HL-60/S4 treated with phorbol 12-myristate 13-acetate at 8.2 ng/mL for 4 days and 3 days (cell line): ENCODE results near the gene VEPH1.

Experiments used
- in situ Hi-C: fragments of 300-500 bp; cut with MboI; formaldehyde crosslinking; loops from 2 replicates; pipeline ENCODE4 v1.15.0; 2022; ENCODE audit warnings: low sequenced_read_pairs

The VEPH1 gene

DNA sequence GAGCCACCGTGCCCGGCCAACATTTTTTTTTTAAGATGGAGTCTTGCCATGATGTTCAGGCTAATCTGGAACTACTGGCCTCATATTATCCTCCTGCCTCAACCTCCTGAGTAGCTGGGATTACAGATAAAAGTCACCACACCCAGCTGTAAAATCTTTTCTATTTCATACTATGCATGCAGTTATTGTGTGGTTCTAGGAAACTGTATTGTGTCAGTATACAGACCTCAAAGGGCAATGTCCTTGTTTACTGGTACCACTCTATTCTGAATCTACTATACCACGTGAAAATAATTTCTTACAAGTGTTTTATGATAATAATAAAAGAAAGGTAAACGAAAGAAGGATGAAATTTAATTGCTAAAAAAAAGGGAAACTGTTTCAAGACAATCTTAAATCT, 190.0 kb downstream of the VEPH1 start:
- in situ Hi-C loops = no loop called here

DNA sequence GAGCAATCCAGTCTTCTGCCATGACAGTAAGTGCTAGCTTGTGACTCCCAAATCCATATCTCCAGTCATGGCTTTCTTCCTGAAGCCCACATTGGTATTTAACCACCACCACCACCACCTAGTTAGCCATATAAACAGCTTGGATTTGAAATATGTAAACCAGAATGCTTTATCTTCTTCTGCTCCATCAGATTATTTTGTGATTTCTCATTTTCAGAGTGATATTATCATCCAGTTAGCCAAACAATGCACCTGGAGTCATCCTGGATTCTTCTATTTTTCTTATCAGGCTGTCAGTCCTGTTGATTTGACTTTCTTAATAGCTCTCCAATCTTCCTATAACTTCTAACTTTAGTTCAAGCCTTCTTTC, 190.9 kb downstream of the VEPH1 start:
- in situ Hi-C loops = no loop called here

DNA sequence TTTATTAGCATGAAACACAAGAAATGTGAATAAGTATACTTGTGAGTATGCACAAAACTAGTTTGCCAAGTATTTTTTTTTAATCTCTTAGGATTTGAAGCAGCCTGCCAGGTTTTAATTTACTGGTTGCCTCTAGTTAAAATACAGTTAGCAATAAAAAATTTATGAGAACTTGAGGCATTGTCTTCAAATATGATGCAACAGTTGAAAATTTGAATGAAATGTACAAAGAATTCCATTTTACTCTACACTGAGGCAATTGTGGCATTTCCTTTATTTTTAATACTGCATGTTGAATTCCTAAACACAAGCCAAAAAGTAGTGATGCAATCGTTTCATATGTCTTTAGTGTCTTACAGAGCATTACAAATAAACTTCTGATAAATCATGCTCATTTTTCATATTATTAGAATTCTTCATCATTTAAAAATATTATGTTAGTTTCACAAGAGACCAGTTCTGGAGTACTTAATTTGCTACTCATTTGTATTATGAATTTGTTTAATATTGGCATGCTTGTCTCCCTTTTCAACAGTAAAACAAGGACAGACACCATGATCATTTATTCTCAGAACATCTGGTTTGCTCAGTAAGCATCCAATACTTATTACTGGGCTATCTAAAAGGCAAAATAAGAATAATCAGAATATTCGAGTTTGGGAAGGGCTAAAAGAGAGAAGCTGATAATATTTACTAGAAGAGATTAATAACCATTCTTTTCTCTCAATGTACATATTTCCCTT, 191.4 kb downstream of the VEPH1 start:
- in situ Hi-C loops = no loop called here

DNA sequence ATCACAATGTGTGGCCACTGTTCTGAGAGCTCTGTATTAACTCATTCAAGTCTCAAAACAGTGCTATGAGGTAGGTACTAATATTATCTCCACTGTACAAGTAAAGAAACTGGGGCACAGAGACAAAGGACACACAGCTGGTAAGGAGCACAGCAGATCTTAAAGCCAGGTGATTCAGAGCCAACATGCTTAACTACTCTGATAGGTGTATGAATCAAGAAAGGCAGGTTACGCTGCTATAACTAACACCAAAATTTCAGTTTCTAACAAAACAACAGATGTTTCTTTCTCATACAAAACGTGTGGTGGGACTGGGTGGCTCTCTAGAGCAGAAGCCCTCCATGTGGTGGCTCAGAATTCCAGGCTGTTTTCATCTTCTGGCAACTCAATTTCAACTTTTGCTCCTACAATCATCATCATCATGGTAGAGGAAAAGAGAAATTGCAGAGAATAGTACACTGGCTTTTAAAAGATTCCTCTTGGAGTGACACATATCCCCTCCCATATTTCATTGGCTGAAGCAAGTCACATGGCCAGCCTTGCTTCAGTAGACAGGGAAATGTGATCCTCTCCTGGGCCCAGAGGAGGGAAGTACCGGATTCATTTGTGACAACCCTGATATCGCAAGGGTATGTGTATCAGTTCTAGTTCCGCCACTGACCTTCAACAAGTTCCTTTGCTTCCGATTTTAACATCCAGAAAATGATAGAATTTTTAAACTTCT, 192.7 kb downstream of the VEPH1 start:
- in situ Hi-C loops = no loop called here

DNA sequence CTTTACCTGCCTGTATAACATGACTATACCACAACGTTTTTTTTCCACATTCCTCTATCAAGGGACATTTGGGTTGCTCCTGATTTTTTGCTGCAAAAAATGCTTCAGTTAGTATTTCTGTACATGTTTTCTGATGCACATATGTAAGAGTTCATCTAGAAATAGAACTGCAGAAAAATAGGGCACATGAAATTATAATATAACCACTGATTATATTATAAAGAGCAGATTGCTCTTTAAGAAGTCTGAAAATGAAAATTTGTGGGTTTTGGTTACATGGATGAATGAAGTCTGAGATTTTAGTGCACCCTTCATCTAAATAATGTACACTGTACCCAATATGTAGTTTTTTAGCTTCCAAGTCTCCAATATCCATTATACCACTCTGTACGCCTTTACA, 196.7 kb downstream of the VEPH1 start:
- in situ Hi-C loops = no loop called here

DNA sequence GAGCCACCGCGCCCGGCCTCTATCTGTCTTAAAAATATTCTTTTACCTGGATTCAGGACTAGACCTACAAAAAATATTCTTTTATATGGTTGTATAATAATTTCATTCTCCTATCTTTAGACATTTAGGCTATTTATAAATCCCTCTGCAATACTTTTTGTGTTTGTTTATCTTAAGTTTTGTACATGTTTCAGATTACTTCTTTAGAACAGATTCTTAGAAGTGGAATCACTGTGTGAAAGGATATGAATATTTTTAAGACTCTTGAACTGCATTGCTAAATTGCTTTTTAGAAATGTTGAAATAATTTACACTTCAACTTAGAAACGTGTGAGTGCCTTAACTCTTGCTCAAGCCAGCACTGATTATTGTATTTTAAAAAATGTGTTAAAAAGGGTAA, 197.8 kb downstream of the VEPH1 start:
- in situ Hi-C loops = no loop called here

DNA sequence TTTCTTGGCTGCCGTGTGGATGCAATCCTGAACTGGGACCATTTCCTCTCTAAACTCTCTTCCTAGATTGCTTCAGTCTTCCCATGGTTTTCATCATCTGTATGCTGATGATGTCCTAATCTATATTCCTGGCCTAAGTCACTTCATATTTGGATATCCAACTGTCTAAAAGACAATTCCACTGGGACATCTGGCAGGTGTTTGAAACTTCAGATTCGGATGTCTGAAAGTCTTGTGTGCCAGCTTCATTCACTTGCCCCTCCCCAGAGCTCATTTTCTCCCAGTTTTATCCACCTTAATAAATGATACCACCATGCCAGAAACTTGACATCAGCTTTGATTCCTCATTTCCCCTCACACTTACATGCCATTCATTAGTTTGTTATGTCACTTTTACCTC, 201.5 kb downstream of the VEPH1 start:
- in situ Hi-C loops = no loop called here

DNA sequence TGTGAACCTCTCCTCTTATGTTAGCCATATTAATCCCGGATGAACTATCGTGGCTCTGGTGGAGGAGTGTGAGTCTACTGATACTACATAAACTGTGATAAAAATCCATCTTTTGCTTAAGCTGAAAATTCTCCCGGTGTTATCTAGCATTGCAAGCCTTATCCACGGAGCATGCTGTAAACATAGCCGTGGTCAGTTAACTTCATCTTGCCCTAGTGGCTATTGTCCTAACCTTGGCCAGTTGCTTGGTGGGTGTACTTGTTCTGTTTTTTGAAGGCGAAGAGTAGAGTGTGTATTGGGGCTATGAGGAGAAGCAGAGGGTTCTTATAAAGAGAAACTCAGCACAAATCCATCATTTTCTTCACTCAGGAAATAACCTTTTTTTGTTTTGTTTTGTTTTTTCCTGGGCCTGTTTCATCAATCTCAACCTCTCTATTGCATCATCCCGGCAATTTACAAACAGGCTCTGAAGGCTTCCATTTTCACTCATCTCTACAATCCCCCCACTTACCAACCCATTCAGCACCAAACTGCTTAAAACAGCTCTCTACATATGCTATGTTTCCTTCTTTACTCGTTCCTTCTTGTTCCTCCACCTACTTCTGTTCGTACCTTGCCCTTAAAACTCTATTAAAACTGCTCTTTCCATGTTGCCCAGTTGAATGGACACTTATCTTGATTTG, 202.1 kb downstream of the VEPH1 start:
- in situ Hi-C loops = no loop called here

DNA sequence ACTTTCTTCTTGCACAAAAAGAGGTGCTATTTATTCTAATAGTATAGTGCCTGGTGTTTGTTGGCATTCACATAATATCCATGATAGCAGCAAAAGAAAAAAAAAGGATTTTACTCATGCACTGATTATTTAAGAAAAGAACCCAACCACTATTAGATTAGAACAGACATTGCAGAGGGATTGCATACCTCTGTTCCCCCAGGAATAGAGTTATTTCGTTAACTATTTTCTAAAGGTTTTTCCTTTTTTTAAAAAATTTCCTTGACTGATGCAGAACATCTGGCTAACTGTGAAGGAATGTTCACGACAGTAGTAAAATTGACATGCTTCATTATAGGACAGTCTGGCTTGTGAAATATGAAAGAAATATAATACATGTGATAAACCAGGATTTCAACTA, 203.1 kb downstream of the VEPH1 start:
- in situ Hi-C loops = no loop called here

DNA sequence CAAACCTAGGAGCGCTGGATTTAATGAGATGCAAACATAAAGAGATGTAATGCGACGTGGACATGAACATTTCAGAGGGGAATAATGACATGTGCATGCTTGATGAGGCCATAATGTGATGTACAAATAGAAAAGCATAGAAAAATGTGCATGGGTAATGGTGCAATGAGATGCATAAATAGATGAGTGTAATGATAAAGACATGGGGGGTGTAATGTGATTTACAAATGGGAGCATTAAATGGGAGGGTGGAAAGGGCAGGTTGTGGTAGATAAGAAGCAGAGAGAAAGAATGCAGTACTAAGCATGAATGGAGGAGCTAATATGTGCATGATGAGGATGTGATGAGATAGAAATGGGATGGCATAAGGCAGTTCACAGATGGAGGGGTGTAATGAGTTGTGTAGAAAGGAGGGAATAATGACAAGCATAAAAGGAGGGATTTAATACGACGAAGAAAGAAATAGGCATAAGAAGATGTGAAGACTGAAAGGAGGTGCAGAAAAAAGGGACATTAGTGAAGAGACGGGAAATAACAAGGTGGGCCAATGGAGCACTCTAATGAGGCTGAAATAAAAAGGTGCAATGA, 205.8 kb downstream of the VEPH1 start:
- in situ Hi-C loops = no loop called here

DNA sequence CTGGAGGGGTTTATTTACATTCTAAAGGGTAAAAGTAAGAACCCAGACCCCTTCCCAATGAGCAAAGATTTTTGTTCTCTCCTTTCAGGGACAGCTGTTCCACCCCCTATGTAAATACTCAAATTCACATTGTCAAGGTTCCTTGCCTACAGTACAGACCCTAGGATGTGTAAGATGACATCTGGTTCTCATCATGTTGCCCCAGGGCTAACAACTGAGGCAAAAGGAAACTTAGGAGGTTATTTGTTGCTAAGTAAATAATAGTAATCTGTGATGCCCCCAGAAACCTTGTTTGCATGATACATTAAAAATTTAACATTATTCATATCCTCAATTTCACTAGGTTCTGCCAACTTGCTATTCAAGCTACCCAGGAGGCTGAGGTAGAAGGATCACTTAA, 208.3 kb downstream of the VEPH1 start:
- in situ Hi-C loops = no loop called here

DNA sequence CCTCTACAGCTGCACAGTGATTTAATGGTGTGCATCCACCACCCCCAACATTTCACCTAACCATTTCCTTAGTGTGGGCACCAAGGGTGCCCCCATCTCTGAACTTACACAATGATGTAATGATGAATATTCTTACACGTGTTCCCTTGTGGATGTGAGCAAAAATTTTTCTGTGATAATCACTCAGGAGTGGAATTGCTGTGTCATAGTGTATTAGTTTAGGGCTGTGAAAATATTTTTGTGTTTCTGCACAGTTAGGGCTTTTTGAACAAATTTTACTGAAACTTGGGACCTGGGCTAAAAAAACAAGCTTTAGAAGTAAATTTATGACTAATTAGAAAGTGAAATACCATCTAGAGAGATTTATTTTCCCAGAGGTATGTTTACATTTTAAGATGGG, 208.7 kb downstream of the VEPH1 start:
- in situ Hi-C loops = no loop called here

DNA sequence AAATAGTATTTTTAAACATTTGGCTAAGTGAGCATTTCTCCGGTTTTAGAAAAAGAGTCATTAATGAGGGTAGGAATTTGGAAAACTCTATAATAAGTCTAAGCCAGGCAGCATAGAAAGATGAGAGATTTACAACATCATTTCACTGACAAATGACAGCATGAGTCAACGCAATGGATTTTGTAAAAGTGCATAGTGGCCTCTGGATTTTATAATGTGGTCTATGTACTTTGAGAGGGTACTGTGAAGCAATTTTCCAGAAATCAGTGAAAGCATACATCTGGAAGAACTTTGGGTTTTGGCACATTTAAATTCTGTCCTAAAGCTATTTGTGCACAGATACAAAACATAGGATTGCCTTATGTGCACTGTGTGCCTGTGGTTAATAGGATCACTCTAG, 212.4 kb downstream of the VEPH1 start:
- in situ Hi-C loops = no loop called here

DNA sequence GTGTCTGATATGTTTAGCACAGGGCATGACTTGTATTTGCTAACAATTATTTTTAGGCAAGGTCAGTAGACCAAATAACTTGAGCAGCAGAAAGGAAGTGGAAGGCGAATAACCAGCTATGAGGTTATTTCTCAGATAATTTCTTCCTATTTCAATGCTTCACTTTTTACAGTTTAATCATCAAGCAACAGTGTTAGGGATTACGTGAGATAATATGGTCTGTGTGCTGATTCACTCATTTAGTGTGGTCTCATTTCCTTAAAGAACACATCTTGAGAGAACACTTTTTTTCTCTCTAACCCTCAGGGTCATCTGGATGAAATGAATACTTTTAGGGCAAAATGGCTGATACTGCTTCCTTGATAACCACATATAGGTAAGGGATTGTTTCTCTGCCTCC, 217.2 kb downstream of the VEPH1 start:
- in situ Hi-C loops = no loop called here

DNA sequence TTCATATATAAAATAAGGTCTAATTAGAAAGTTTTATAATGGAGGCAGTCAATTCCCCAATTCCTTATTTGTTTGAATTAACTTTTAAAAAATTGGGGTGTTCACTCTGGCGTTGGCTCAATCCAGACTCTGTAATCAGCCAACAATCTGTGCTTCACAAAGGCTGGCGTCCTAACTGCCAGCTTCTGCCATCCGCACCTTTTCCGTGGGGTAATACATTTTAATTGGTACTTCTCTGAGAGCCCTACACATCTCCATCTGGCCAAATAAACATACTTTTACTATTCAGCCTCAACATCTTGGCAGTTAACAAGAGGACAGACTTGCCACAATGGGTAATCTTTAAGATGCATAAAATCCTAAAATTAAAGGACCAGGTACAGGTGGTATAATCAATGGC, 218.1 kb downstream of the VEPH1 start:
- in situ Hi-C loops = no loop called here

DNA sequence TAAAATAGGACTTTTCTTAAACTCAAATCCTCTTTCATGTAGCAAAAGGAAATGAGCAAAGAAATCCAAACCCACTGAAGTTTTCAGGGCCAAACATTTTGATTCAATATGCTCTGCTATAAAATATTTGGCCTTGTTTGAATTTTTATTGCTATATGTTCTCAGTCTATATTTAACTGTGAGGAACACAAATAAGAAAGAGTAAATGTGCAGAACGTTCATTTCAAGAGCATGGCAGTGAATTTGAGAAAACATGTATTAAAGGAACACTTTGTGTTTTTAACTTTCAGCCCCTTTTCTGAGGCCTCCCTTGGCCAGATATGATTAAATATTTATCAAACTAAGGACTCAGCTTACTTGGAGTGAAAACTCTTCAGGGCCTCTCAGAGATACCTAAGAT, 218.5 kb downstream of the VEPH1 start:
- in situ Hi-C loops = no loop called here

DNA sequence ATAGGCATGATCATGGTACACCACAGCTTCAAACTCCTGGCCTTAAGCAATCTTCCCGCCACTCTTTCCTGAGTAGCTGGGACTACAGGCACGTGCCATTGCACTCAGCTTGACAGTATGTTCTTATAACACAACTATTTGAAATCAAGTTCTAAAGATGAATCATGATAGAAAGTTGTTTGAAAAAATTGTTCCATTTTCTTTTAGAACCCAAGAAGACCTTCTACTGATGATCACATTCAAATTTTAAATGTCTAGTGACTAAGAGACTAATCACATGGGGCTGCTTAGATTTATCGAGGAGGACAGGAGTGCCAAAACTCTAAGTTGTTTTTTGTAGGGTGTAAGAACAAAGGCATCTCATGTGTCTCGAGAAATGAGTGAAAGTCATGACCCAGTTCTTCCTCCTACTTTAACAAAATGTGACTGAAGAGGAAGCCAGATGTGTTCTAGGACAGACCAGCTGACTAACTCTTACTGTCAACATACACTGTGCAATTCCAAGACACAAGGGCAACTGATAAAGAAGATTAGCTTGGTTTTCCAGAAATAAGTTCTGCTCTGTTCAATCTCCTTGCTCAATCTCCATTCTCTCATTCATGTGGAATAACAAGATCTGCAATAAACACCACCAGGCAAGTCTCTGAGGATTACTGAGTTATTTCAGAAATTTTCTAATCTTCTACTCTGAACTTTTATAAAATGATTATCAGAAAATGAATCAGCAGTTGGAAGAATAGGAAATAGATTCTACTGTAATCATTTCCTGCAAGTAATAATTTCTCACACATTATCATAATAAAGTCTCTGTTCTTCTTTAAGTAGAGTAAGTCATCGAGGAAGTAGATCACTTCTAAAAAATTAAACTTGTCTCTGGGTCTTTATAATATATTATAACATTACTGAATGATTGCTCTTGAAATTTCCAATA, 220.7 kb downstream of the VEPH1 start:
- in situ Hi-C loops = no loop called here

DNA sequence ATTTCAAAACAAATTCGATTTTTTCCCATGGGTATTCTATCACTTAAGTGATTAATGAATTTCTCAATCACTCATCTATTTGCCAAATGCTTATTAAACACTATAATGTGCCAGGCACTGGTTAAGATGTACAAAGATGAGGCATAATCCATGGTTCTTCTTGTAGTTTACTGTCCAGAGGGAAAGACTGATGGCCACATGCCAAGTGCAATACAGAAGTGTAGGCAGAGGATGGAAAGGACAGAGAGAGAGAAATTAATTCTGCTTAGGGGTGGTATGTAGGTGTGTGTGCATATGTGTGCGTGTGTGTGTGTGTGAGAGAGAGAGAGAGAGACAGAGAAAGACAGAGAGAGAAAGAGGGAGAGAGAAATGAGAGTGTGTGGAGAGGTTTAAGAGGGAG, 222.4 kb downstream of the VEPH1 start:
- in situ Hi-C loops = no loop called here

DNA sequence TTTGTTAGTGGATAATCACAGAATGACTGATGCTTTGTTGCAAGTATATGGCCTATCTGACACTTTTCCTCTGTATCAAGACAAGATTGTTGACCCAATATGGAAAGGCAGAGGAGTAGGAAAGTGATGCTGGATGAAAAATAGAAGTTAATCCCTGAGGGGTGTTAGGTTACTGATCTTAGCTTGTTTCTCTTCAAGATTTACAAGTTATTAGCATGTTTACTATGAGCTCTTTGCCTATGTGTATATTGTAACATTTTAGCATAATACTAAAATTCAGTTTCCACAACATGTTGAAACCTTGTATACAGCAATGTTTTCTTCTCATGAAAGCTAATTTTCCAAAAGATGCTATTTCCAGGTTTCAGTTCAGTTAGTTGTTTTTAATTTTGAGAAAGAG, 222.9 kb downstream of the VEPH1 start:
- in situ Hi-C loops = no loop called here

DNA sequence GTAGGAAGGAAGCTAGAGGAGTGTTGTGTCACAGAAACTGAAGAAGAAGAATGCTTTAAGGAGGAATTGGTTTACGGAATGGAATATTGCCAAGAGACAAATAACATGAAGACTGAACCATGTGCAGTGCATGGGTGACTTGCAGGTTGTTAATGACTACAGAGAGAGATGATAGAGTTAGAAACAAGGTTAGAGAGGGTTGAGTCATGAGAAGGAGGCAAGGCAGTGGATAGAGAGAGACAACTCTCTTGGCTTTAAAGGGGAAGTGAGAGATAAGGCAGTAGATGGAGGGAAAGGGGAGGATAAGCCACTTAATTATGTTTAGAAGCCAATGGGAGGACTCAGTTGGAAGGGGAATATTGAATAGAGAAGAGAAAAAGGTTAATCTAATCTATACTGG, 224.0 kb downstream of the VEPH1 start:
- in situ Hi-C loops = no loop called here

DNA sequence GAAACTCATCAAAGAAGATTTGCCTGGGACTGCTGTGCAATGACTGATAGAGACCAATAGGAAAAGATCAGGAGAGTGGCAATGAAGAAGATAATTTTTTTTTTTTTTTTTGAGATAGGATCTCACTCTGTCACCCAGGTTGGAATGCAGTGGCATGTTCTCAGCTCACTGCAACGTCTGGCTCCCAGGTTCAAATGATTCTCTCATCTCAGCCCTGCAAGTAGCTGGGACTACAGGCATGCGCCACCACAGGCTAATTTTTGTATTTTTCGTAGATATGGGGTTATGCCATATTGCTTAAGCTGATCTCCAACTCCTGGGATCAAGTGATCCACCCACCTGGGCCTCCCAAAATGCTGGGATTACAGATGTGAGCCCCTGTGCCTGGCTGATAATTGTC, 226.4 kb downstream of the VEPH1 start:
- in situ Hi-C loops = no loop called here
